EH (cell line): ENCODE data around the gene BCL11B.

Source experiments
- DNase-seq: peaks from one replicate; pipeline ENCODE4 v3.0.0-alpha.2; 2015; ENCODE audit warnings: low read depth

Gene BCL11B

GRCh38 chr14:99286761-99287160, 14.8 kb upstream of the BCL11B start:
- DNase-seq: no peak

- DNase-seq: no peak
Observed at GRCh38 chr14:99284254-99285004, 12.4 kb upstream of the BCL11B start.

- DNase-seq: no peak
Observed at GRCh38 chr14:99282261-99283050, 10.5 kb upstream of the BCL11B start.

- no peak for DNase-seq
Observed at GRCh38 chr14:99281396-99281795, 9.4 kb upstream of the BCL11B start.

GRCh38 chr14:99280852-99281251, 8.9 kb upstream of the BCL11B start:
- DNase-seq: no peak

- DNase-seq: no peak
Observed at GRCh38 chr14:99280066-99280731, 8.2 kb upstream of the BCL11B start.

- DNase-seq: no peak
Observed at GRCh38 chr14:99278836-99279235, 6.8 kb upstream of the BCL11B start.

GRCh38 chr14:99277530-99277929, 5.5 kb upstream of the BCL11B start:
- no peak for DNase-seq

- DNase-seq: no peak
Observed at GRCh38 chr14:99276482-99276881, 4.5 kb upstream of the BCL11B start.

GRCh38 chr14:99275222-99275584, 3.2 kb upstream of the BCL11B start:
- no peak for DNase-seq

- peak; percentile 79 for DNase-seq
Observed at GRCh38 chr14:99274346-99275221, 2.6 kb upstream of the BCL11B start.

- DNase-seq: no peak
Observed at GRCh38 chr14:99273766-99274345, 1.9 kb upstream of the BCL11B start.

- DNase-seq: peak; percentile 3
Observed at GRCh38 chr14:99272899-99273765, 1.1 kb upstream of the BCL11B start.

GRCh38 chr14:99272632-99272898, 568 bp upstream of the BCL11B start:
- no peak for DNase-seq

- no peak for DNase-seq
Observed at GRCh38 chr14:99271221-99271941, 616 bp downstream of the BCL11B start.

GRCh38 chr14:99270458-99271220, 1.4 kb downstream of the BCL11B start:
- no peak for DNase-seq

- DNase-seq: no peak
Observed at GRCh38 chr14:99268810-99269707, 2.9 kb downstream of the BCL11B start.
